A549 (cell line): ENCODE data around the gene ELK1.

ENCODE experiments used
- BHLHE40 ChIP-seq: IDR thresholded peaks from 2 replicates; pipeline ENCODE4 v1.6.1; 2012; ENCODE audit warnings: low read depth, low read length, inconsistent platforms
- JUNB ChIP-seq: fragments of >200 bp; sonication (Bioruptor Twin); formaldehyde crosslinking; IDR thresholded peaks from 2 replicates; pipeline ENCODE4 v1.6.1; 2016
- TF ChIP-seq, protein P1 (sequence below): fragments of 200-600 bp; sonication (generic); IDR thresholded peaks from 2 replicates; pipeline ENCODE4 v1.6.1; 2016; ENCODE audit warnings: antibody characterized with exemption, mild to moderate bottlenecking, moderate library complexity
- TF ChIP-seq, protein P2 (sequence below): fragments of >200 bp; sonication (Bioruptor Twin); formaldehyde crosslinking; IDR thresholded peaks from 3 replicates; pipeline ENCODE4 v1.5.1; 2016

DNA sequence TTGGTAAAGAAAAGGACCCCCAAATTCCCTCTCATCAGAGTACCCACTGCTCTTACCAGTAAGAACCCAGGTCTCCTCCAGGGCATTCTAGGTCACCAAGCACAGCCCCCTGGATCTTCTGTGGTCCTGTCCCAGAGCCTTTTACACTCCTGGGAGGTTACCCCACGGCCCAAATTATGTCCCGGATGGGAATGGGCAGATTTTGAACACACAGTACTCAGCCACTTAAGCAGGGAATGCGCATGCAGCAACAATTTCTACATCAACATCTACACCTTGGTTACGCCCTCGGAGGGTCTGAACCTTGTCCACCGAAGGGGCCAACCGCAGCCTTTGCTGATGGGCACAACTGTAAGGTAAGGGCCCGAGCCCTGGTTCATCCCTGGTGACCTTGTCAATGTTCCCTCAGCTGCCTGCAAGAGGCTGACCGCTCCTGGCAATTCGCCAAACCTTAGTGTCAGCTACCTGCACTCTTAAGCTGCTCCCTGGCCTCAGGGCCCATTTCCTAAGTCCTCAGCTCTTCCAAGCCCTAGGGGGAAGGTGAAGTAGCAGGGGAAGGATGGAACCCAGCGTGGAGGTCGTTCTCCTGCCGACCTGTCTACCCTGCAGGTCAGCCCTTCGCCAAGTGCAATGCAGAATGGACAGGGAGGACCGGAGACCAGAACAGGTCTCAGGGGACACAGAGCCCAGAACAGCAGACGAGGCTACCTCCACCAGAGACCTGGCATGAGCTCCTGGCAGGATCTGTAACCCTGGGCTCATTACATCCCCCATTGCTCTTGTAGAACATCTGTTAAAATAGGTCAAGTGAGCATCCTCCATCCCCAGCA, 62.2 kb downstream of the ELK1 start:
- TF ChIP-seq, protein P1, sequence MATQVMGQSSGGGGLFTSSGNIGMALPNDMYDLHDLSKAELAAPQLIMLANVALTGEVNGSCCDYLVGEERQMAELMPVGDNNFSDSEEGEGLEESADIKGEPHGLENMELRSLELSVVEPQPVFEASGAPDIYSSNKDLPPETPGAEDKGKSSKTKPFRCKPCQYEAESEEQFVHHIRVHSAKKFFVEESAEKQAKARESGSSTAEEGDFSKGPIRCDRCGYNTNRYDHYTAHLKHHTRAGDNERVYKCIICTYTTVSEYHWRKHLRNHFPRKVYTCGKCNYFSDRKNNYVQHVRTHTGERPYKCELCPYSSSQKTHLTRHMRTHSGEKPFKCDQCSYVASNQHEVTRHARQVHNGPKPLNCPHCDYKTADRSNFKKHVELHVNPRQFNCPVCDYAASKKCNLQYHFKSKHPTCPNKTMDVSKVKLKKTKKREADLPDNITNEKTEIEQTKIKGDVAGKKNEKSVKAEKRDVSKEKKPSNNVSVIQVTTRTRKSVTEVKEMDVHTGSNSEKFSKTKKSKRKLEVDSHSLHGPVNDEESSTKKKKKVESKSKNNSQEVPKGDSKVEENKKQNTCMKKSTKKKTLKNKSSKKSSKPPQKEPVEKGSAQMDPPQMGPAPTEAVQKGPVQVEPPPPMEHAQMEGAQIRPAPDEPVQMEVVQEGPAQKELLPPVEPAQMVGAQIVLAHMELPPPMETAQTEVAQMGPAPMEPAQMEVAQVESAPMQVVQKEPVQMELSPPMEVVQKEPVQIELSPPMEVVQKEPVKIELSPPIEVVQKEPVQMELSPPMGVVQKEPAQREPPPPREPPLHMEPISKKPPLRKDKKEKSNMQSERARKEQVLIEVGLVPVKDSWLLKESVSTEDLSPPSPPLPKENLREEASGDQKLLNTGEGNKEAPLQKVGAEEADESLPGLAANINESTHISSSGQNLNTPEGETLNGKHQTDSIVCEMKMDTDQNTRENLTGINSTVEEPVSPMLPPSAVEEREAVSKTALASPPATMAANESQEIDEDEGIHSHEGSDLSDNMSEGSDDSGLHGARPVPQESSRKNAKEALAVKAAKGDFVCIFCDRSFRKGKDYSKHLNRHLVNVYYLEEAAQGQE: no peak
- TF ChIP-seq, protein P2, sequence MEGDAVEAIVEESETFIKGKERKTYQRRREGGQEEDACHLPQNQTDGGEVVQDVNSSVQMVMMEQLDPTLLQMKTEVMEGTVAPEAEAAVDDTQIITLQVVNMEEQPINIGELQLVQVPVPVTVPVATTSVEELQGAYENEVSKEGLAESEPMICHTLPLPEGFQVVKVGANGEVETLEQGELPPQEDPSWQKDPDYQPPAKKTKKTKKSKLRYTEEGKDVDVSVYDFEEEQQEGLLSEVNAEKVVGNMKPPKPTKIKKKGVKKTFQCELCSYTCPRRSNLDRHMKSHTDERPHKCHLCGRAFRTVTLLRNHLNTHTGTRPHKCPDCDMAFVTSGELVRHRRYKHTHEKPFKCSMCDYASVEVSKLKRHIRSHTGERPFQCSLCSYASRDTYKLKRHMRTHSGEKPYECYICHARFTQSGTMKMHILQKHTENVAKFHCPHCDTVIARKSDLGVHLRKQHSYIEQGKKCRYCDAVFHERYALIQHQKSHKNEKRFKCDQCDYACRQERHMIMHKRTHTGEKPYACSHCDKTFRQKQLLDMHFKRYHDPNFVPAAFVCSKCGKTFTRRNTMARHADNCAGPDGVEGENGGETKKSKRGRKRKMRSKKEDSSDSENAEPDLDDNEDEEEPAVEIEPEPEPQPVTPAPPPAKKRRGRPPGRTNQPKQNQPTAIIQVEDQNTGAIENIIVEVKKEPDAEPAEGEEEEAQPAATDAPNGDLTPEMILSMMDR: no peak
- TF ChIP-seq JUNB (no peak), BHLHE40 (no peak)
